ENCODE results near the gene KIF26B.

Gene KIF26B

GRCh38 chr1:245686446-245687030, 531.8 kb downstream of the KIF26B start:
- no peak for DNase-seq (ENCODE audit: low spot score)
- in situ Hi-C loops (cut with MboI; ENCODE audit: low sequenced_read_pairs, unreplicated experiment): no loop called here
- TF ChIP-seq CTCF (IDR thresholded peaks at IDR 0.05; ENCODE audit: borderline replicate concordance, control extremely low read depth, extremely low read depth, insufficient read depth, missing control alignments): no peak

DNA sequence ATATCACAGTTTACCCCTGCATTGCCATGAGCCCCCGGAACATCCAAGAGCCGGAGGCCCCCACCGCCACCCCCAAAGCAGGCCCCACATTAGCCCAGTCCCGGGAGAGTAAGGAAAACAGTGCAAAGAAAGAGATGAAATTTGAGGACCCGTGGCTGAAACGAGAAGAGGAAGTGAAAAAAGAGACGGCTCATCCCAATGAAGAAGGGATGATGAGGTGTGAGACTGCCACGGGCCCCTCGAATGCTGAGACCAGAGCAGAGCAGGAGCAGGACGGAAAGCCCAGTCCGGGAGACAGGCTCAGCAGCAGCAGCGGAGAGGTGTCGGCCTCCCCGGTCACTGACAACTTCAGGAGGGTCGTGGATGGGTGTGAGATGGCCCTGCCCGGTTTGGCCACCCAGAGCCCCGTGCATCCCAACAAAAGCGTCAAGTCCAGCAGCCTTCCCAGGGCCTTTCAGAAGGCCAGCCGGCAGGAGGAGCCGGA, 532.4 kb downstream of the KIF26B start:
- no peak for DNase-seq (ENCODE audit: low spot score)
- in situ Hi-C loops (cut with MboI; ENCODE audit: low sequenced_read_pairs, unreplicated experiment): no loop called here
- TF ChIP-seq CTCF (IDR thresholded peaks at IDR 0.05; ENCODE audit: borderline replicate concordance, control extremely low read depth, extremely low read depth, insufficient read depth, missing control alignments): no peak

GRCh38 chr1:245687636-245688535, 533.1 kb downstream of the KIF26B start:
- TF ChIP-seq CTCF (IDR thresholded peaks at IDR 0.05; ENCODE audit: borderline replicate concordance, control extremely low read depth, extremely low read depth, insufficient read depth, missing control alignments): no peak
- in situ Hi-C loops (cut with MboI; ENCODE audit: low sequenced_read_pairs, unreplicated experiment): no loop called here
- DNase-seq (ENCODE audit: low spot score): no peak

DNA sequence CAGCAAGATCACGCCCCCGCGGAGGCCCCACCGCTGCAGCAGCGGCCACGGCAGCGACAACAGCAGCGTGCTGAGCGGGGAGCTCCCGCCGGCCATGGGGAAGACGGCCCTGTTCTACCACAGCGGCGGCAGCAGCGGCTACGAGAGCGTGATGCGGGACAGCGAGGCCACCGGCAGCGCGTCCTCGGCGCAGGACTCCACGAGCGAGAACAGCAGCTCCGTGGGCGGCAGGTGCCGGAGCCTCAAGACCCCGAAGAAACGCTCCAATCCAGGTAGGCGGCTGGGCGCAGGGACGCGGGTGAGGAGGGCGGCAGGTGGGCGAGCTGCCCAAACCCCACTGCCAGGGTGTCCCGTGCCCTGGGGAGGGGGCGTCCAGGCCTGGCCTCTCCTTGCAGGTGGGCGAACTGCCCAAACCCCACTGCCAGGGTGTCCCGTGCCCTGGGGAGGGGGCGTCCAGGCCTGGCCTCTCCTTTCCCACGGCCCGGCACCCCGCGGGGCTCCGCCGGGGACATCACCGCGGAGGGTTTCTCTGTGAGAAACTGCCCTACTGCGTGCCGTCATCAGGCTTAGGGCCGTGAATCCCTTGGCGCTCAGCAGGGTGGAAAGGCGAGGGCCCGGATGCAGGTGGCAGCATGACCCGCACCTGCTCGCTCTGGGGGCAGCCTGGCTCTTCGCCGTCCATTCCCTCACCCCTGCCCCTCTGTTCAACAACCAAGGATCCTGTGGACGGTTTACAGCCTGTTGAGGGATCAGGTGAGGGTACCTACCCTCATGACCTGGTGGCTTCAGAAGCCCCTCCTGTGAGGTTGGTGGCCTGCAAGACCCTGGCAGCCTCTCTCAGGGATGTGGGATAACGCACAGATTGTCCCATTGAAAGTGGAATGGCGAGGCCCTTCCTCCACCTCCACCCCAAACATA, 534.0 kb downstream of the KIF26B start:
- no peak for DNase-seq (ENCODE audit: low spot score)
- TF ChIP-seq CTCF (IDR thresholded peaks at IDR 0.05; ENCODE audit: borderline replicate concordance, control extremely low read depth, extremely low read depth, insufficient read depth, missing control alignments): no peak
- in situ Hi-C loops (cut with MboI; ENCODE audit: low sequenced_read_pairs, unreplicated experiment): no loop called here

DNA sequence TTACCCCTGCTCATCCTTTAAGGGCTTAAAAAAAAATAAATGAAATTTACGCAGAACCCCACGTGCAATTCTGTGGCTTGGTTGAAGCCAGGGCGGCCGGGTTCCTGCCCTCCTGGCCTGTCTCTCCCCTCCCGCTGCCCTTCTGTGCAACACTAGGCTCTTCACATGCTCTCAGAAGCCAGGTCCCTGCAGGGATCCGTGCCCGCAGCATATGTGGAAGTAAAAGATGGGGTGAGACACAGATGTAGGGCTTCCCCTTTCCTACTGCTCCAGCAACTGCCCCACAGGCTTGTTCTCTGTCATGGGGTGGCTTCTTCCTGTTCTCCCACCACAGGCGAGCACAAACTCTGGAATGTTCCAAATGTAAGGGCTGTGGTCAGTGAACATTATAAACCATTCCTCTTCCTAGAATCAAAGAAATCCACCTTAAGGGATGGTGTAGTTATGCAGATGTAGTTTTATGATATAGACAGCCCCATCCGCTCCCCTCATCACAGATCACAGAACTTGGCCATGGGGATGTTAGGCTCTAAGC, 535.4 kb downstream of the KIF26B start:
- no peak for DNase-seq (ENCODE audit: low spot score)
- in situ Hi-C loops (cut with MboI; ENCODE audit: low sequenced_read_pairs, unreplicated experiment): no loop called here
- no peak for TF ChIP-seq CTCF (IDR thresholded peaks at IDR 0.05; ENCODE audit: borderline replicate concordance, control extremely low read depth, extremely low read depth, insufficient read depth, missing control alignments)

Measured in GM13976 (cell line).